Stimulated activated naive CD4-positive, alpha-beta T cell treated with Interleukin-2 at 50 U/mL for 16 hours (primary cell): ENCODE data around the gene ZNF821.
"Not testable (repeated sequence)": the region's sequence is repeated elsewhere in the genome, so short reads cannot be mapped to it uniquely, and the experiment has no call there.

Experiments
- DNase-seq: peaks from one replicate; lab custom pipeline; 2025; lab: John Stamatoyannopoulos, UW

The ZNF821 gene

GRCh38 chr16:71902656-71903365 lies 18.8 kb upstream of the ZNF821 start:
- no peak for DNase-seq

- DNase-seq = no peak
These were observed 15.2 kb upstream of the ZNF821 start for GRCh38 chr16:71899171-71899570.

DNA sequence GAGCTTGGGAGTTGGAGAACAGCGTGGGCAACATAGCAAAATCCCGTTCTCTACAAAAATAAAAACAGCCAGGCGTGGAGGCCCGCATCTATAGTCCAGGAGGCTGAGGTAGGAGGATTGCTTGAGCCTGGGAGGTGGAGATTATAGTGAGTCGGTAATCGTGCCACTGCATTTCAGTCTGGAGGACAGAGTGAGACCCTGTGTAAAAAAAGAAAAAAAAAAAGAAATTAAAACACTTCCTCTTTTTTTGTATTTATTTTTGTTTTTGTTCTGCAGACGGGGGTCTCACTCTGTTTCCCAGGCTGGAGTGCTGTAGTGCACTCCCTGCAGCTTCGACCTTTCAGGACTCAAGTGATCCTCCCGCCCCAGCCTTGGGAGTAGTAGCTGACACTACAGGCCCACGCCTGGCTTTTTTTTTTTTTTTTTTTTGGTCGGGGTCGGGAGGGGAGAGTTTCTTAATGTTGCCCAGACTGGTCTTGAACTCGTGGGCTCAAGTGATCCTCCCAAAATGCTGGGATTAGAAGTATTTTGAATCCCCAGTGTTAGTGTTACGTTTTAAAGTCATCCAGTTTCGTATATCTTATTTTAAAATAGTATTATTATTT lies 12.9 kb upstream of the ZNF821 start:
- no peak for DNase-seq

GRCh38 chr16:71895679-71896365 lies 11.8 kb upstream of the ZNF821 start:
- DNase-seq = peak; percentile 41

- peak; percentile 98 for DNase-seq
These were observed 11.1 kb upstream of the ZNF821 start, which contains the start of gene IST1 for GRCh38 chr16:71894921-71895678. Gene IST1 (plus strand): TSS chr16:71895531. CDS start chr16:71915641, 20,110 bp downstream.

- peak; percentile 18 for DNase-seq
These were observed 10.4 kb upstream of the ZNF821 start for GRCh38 chr16:71894229-71894920.

GRCh38 chr16:71893888-71894228 lies 9.9 kb upstream of the ZNF821 start:
- DNase-seq = no peak

DNA sequence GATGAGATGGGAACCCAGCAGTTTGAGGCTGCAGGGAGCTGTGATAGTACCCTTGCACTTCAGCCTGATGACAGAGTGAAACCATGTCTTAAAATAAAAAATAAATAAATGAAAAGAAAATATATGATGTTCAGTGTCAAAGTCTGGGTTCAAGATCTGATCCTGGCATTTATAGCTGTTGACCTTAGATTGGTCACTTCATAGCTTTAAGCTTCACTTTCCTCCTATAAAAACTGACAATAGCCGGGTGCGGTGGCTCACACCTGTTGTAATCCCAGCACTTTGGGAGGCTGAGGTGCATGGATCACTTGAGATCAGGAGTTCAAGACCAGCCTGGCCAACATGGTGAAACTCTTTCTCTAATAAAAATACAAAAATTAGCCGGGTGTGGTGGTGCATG lies 5.2 kb upstream of the ZNF821 start:
- DNase-seq = no peak

DNA sequence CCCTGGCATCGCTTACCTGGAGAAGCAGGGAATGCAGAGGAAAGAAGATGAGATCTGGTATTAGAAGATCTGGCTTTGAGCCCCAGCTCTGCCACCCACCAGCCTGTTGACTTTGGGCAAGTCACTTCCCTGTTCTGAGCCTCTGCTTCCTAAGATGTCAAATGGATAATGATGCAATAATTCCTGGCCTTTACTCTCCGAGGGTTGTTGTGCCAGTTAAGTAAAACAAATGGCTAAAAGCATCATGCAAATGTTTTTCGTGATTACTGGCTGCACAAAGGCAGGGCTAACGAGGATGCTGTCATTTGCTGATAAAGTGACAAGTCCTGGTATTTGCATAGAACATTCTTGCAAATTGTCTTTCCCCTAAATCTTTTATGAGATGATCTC lies 1.3 kb upstream of the ZNF821 start:
- DNase-seq = no peak

DNA sequence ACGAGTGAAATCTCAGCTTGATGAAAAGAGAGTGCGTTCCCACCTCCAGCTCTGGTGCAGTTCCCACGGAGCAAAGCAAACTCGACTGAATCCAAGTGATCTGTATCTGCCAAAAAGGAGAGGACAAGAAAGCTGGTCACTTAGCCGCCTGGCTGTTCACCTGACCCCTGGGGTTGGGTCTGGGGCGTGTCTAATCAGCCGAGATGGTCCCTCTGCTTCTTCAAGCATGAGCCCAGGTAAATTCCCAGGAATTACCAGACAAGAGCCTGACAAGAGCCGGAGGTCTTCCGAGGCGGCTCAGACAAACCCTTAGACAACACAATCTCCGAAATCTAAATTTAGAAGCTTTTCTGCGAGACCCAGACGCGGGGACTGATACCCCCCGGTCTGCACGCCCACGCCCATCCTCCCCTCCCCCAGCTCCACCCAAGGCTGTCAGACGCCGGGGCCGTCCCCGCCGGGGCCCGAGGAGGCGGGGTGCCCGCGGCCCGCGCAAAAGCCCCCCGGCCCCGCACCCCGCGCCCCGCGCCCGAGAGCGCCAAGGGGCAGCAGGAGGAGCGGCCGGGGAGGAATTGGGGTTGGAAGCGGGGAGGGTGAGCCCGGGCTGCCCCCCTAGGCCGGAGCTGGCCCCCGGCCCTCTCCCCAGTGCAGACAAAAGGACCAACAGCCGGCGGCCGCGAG lies 674 bp downstream of the ZNF821 start:
- DNase-seq = peak; percentile 57

DNA sequence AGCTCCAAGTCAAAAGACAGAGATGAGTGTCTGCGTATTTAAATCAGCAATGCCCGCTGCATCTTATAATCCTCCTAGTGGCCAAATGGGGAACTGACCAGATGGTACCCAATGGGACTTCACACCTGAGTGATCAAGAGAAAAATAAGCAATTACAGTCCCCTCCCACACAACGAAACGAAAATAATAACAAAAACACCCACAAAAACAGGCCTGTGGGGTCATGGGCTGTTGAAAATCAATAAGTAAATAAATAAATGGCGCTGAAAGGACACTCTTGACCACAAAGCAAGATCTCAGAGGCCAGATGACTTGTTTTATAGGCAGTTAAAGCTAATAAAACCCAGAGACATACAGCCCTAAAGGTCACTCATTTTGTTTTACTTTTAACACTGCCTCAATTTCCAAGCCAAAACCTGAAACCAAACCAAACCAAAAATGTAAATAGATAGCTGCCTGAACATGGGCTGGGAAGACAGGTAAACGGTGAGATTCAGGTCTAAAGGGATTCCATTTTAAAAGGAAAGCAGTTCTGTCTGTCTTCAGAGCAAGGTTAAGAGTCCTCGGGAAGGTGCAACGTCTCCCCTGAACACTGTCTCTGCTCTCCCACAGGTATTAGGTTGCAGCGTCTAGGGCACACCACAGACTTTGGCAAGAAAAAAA lies 1.3 kb downstream of the ZNF821 start:
- peak; percentile 63 for DNase-seq

DNA sequence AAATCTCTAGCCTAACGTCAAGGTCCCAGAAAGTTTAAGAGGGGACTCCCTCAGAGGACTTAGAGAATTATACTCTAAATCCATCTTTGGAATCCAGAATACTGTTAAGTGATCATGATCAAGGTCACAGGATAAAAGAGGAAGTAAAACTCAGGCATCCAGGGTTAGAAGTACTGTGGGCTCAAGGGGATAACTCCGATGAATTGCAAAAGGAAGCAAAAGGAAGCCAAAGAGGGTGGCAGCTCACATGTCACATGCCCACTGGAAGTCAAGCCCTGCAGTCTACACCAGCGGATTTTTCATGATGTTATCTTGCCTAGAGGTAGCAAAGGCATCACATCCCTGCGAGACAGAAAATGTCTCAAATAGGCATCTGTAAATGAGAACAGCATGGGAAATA lies 3.8 kb downstream of the ZNF821 start:
- DNase-seq = no peak

- DNase-seq = no peak
These were observed 5.1 kb downstream of the ZNF821 start for GRCh38 chr16:71878911-71879310.

DNA sequence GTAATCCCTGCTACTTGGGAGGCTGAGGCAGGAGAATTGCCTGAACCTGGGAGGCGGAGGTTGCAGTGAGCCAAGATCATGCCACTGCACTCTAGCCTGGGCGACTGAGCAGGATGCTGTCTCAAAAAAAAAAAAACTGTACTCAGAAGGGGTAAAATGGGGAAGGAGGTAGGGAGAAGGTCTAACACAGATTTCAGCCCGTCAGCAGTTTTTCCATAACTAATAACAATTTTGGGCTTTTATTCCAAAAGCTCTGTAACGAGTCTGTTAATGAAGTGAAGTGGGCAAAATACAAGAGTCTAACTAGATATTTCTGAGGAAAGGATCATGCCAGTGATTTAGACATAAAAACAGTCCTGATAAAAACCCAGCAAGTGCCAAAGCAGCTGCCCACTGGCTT lies 10.8 kb downstream of the ZNF821 start:
- no peak for DNase-seq

GRCh38 chr16:71870818-71871217 lies 13.2 kb downstream of the ZNF821 start:
- DNase-seq = no peak

DNA sequence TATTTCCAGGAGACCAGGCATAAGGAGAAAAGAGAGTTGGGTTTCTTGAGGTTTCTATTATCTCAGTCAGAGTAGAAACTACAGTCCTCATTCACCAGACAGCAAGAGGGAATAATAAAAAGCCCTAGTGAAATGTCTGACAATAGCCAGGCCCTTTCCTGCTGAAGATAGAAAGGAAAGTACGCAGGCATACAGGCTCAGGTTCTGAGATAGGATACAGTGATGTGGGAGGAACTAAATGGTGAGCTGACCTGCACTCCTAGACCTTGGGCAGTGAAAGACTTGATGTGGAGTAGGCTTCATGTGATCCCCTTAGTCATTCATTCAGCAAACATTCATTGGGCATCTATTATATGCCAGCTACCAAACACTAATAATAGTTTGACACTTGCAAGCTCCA lies 14.9 kb downstream of the ZNF821 start:
- no peak for DNase-seq

- DNase-seq = no peak
These were observed 16.0 kb downstream of the ZNF821 start for GRCh38 chr16:71867939-71868338.

- DNase-seq = not testable (repeated sequence)
These were observed 16.8 kb downstream of the ZNF821 start for GRCh38 chr16:71867175-71867574.

DNA sequence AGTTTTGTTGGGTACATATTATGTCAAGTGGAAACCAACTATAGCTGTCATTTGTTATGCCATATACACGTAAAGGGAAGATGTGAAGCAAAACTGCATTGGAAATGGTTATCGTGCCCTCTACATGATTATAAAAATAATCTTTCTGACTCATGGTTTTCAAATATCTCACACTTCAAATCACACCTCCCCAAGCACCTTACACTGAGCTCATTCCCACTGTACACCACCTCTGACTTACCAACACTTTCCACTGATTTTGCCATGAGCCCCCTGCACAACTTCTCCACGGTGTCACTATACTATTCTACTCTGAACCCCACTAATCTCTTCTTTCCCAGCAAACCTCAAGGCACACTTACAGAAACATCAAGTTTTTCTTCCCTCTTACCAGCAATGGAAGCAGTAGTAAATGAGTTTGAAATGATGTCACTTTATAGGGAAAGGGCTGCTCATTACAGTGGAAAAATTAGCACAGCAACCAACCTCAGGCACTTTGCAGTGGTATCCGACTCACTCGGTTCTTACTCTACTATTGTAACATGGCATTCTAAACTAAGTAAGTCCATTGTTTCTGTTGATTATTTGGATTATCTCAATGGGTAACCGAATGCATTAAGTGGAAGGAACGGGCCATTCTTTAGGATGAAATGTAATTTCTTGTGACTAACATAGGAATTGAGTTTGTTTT lies 18.7 kb downstream of the ZNF821 start:
- DNase-seq = no peak

DNA sequence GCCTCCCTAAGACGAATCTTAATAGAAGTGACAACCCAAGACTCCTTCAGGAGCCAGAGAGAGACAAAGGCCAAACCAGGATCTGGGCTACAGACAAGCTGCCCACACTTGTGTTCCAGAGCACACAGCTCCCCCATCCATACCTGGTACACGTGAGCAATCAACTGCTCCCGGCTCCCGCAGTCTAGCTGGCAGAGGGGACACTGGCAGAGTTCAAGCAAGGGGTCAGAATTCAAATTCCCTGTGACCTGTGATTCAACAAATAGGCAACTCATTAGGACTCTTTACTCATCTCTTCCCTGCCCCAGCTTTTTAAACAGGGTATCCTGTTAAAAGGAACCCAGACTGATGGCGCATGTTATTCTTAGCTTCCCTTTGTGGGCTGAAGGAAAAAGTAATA lies 20.0 kb downstream of the ZNF821 start:
- DNase-seq = no peak
